Measurements from ENCODE around the gene COMMD1.
"Not testable (repeated sequence)": the region's sequence is repeated elsewhere in the genome, so short reads cannot be mapped to it uniquely, and the experiment has no call there.

COMMD1 gene

DNA sequence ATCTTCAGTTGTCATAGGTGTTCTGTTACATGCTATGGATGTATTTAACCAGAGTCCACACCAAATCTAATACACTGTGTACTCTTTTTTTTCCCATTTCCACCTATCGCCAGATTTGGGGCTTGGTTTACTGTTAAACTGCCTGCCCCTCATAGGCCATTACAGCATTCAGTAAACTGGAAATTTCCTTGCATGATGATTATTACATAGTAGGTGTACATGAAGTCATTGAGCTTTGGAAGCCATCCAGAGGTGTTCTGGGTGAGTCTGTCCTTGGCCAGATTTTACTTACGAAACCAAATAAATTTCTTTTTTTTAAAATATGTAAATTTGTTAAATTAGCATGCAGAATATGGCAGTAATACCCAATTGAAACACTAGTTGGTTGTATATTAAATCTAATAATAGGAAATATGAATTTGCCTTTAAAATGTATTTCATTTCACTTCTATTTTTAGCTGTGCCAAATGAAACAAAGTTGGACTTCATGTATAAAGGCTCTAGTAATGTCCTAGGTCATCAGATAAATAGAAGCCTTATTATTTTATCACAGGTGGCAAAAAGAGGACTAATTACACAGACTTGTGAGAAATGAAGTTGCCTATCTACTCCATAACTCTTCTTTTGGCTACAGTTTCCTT, 60.7 kb downstream of the COMMD1 start:
- no peak for DNase-seq

- no peak for DNase-seq
These were observed 61.8 kb downstream of the COMMD1 start for GRCh38 chr2:61967262-61967661.

- DNase-seq = no peak
These were observed 63.9 kb downstream of the COMMD1 start for GRCh38 chr2:61969376-61969775.

DNA sequence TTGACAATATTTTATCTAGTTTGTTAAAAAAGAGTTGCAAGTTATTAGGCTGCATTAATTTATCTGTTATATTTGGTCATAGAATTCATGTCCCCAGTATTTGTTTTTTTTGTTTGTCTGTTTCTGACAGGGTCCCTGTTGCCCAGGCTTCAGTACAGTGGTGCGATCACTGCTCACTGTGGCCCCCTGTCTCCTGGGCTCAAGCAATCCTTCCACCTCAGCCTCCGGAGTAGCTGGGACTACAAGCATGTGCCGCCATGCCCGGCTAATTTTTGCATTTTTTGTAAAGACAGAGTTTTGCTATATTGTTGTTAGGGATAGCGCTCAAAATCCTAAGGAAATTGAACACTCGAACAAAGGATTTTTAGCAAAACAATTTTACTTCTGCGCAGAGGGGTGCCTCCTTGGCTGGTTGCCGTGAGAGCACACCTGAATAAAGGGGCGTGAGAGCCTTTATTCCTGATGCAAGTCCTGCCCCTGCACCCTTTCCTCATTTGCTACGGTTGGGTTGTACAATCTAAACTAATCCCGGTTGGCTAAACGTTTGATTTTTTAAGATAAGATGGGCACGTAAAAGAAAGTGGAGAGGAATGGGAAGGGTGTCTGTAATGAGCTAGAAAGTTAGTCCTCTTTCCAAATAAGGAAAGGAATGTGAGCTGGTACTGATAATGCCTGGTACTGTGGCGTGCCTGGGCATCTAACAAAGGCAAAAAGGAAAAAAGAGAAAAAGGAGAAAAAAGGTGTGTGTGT, 65.5 kb downstream of the COMMD1 start:
- DNase-seq = no peak

GRCh38 chr2:61978522-61978921, 73.0 kb downstream of the COMMD1 start:
- no peak for DNase-seq

DNA sequence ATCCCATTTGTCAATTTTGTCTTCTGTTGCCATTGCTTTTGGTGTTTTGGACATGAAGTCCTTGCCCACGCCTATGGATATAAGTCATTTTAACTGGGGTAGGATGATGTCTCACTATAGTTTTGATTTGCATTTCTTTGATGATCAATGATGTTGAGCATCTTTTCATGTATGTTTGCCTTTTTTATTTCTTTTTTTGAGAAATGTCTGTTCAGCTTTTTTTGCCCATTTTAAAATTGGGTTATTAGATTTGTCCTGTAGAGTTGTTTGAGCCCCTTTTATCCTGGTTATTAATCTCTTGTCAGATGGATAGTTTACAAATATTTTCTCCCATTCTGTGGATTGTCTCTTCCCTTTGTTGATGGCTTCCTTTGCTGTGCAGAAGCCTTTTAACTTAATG, 75.3 kb downstream of the COMMD1 start:
- DNase-seq = no peak

- no peak for DNase-seq
These were observed 79.2 kb downstream of the COMMD1 start for GRCh38 chr2:61984682-61985081.

DNA sequence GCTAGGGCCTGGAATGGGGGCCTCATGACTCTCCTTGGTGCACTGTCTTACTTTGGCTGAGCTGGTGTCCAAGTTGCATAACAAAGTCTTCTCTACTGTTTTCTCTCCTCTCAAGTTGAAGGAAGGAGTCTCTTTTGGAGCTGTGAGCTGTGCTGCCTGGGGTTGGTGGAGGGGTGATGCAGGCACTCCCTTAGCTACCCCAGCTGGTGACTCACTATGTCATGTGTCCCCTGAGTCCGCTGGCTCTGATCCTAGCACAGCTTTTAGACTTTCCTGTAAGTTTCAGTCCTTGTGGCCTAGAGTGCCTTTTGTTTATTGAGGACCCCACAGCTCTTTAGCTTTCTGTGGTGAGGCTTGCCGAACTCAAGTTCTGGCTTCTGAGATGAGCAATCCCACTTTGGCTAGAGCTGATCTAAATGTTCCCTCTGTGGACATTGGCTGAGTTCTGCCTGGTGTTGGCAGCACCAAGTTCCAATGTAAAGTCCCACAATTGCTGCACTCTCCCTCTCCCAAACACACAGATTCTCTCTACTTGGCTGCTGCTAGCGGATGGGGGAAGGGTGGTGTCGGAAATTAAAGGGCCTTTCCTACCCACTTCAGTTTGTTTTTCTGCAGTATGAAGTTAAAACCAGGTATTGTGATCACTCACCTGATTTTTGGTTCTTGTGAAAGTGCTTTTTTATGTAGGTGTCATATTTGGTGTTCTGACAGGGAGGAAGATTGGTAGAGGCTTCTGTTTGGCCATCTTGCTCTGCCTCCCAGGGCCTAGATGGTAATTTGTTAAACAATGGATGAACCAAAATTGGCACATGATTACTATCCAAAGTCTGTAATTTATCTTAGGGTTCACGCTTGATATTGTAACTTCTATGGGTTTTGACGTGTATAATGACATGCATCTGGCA, 83.2 kb downstream of the COMMD1 start:
- no peak for DNase-seq

GRCh38 chr2:61993422-61994024, 88.0 kb downstream of the COMMD1 start:
- no peak for DNase-seq

- DNase-seq = no peak
These were observed 89.1 kb downstream of the COMMD1 start for GRCh38 chr2:61994531-61994930.

- no peak for DNase-seq
These were observed 89.6 kb downstream of the COMMD1 start for GRCh38 chr2:61995065-61995464.

DNA sequence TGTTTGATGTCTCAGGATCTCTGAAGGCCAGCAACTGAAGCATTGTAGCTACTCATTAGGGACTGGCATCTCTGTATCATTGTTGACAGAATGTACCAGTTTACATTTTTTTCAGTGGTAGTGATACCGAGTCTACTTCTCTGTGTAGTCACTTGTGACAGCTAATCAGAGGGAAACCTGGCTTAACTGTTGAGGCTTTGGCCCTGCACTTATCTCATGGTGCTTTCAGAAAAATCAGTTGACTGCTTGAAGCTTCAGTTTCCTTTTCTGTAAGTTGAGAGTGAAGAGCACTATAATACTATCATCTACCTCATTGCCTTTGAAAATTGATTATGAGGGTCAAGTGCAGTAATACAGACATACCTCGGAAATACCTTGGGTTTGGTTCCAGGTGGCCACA, 90.0 kb downstream of the COMMD1 start:
- no peak for DNase-seq

DNA sequence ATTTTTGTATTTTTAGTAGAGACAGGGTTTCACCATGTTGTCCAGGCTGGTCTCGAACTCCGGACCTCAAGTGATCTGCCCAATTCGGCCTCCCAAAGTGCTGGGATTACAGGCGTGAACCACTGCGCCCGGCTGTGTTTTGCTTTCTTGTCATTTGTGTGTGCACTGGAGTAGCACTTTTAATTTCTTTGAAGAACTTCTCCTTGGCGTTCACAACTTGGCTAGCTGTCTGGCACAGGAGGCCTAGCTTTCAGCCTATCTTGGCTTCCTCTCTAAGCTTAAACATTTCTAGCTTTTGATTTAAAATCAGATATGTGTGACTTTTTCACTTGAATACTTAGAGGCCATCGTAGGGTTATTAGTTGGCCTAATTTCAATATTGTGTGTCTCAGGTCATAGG, 93.0 kb downstream of the COMMD1 start:
- no peak for DNase-seq

- no peak for DNase-seq
These were observed 95.1 kb downstream of the COMMD1 start for GRCh38 chr2:62000538-62000937.

DNA sequence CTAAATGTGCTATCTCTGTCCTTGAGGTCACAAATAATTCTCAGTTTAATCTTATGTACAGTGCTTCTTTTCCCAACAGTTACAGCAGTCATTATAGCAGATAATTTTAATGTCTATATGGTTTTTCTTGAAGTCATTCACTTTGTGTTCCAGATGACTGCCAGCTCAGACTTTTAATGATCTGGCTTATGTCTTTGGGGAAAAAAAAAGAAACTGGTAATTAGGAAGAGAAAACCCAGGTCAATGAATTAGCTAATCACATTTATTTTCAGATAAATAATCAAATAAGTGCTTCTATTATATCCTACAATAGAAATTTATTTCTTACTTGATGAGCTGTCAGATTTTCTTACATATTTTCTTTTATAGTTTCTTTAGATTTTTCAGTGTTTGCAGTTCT, 96.0 kb downstream of the COMMD1 start:
- no peak for DNase-seq

DNA sequence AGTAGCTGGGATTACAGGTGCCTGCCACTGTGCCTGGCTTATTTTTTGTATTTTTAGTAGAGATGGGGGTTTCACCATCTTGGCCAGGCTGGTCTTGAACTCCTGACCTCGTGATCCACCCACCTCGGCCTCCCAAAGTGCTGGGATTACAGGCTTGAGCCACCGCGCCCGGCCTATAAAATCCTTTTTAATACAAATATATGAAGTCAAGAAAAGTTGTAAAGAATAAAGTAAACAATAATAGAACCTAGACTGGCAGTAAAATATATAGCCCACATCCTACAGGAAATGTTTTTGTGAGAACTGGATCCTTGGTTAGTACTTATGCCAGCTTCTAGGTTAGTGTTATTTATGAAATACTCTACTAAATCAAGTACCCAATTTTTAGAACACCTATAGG, 99.0 kb downstream of the COMMD1 start:
- DNase-seq = not testable (repeated sequence)

DNA sequence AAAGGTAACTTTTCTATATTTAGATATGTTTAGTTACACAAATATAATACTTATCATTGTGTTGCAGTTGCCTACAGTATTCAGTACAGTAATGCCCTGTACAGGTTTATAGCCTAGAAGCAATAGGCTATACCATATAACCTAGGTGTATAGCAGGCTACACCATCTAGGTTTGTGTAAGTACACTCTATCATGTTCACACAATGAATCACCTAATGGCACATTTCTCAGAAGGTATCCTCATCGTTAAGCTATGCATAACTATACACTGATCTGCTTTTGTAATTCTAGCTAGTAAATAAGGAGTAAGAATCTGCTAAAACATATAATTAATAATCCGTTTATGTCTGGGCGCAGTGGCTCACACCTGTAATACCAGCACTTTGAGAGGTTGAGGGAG, 102.1 kb downstream of the COMMD1 start:
- no peak for DNase-seq

DNA sequence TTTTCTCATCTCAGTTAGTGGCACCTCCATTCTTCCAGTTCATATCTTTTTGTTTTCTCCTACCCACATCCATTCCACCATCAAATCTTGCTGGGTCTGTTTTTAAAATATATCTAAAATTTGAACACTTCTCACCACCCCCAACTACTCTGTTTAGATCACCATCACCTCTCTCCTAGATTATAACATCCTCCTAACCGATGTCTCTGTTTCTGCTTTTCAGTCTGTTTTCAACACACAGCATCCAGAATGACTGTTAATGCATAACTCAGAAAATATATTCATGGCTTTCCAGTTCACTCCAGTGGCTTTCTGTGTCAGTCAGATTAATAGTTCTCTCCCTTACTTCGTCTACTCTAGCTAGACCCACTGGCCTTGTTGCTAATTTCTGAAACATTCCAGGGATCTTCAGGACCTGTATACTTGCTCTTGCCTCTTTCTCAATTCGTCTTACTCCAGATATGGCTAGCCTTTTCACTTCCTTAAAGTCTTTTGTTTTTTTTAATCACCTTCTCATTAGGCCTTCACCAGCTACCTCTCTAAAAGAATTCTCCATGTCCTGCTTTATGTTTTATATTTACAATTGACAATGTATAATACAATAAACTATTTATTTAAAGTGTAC, 105.3 kb downstream of the COMMD1 start:
- no peak for DNase-seq

DNA sequence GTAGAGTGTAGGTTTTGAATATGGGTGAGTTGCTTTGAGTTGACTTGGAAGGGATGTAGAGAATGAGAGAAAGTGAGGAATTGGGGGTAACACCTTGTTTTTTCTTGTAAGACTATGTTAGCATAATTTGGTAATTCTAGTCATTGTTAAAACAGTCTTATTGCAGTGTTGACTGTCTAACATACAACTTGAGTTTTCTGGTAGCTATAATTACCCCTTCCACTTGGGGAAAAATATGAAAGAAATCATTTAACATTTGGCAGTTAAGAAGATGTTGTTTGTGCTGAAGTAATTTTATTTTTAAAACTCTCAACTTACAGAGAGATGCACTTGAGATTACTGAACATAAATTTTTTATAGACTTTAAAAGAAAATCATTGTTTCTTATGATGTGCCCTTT, 108.2 kb downstream of the COMMD1 start:
- DNase-seq = no peak

DNA sequence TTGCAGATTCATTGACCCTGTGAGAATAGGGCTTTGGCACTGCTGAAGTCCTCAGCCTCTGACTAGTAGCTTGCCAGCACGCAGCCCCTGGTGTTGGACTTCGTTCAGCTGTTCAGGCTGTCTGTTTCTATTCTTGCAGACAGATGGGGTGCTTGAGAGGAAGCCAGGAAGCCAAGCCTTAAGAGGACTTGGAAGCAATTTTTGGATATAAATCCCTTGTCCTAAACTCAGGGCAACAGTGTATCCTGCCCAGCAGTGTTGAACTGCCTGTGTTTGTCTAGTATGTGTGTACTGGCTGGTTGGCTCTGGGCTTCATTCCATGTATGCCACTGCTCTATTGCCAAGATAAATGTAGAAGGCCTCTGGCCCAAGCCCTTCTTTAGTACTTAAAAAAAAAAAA, 108.6 kb downstream of the COMMD1 start:
- DNase-seq = no peak

DNA sequence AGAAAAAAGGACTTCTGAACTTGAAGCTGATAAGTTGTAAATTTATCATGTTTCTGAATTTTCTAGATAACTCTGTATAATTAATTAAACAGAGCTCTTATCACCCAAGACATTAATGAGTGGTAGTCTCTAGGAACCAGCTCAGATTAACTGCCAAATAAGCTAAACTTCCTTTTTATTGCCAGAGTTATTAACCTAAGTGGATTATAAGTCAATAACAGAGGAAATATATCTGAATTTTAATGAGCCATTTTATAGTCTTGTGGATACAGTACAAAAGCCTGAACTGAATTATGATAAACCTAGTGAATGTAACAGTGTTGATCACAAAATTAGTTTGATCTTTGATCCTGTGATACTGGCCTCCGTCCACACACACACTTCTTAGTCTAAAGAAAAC, 111.5 kb downstream of the COMMD1 start:
- no peak for DNase-seq

DNA sequence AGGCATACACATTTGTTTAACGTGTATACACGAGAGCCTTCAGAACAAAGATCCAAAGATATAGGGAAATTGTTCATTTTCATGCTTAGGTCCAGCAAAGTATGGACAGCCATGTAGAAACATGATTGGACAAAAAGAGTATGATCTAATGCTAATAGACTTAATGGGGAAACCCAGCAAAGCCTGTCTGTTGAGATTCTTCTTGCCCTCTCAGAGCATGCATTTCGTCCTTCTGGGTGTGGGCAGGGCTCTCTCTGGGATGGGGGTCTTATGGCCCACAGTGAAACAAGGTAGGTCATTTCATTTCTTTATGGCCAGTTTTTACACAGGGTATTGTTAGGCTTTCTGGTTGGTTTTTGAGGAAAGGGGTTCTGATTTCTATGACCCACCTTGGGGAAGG, 124.4 kb downstream of the COMMD1 start:
- DNase-seq = no peak

- no peak for DNase-seq
These were observed 125.4 kb downstream of the COMMD1 start for GRCh38 chr2:62030902-62031301.

All from activated CD8-positive, alpha-beta memory T cell treated with anti-CD3 and anti-CD28 coated beads, Interleukin-2, amount 50 U/mL, for 48 hours (primary cell).